ENCODE results near the gene SLC9A9.
"Not testable (repeated sequence)": the region's sequence is repeated elsewhere in the genome, so short reads cannot be mapped to it uniquely, and the experiment has no call there.

SLC9A9 gene

GRCh38 chr3:143535994-143536784 lies 312.1 kb downstream of the SLC9A9 start:
- DNase-seq: no peak

- DNase-seq: no peak
These were observed 314.9 kb downstream of the SLC9A9 start for GRCh38 chr3:143533391-143533790.

- DNase-seq: no peak
These were observed 316.2 kb downstream of the SLC9A9 start for GRCh38 chr3:143532091-143532490.

GRCh38 chr3:143531101-143531500 lies 317.2 kb downstream of the SLC9A9 start:
- no peak for DNase-seq

GRCh38 chr3:143529798-143530197 lies 318.5 kb downstream of the SLC9A9 start:
- no peak for DNase-seq

- peak; percentile 62 for DNase-seq
These were observed 319.2 kb downstream of the SLC9A9 start for GRCh38 chr3:143529018-143529478.

GRCh38 chr3:143526011-143526545 lies 322.2 kb downstream of the SLC9A9 start:
- no peak for DNase-seq

GRCh38 chr3:143525408-143525807 lies 322.9 kb downstream of the SLC9A9 start:
- no peak for DNase-seq

GRCh38 chr3:143521803-143522202 lies 326.5 kb downstream of the SLC9A9 start:
- DNase-seq: no peak

GRCh38 chr3:143517131-143517530 lies 331.1 kb downstream of the SLC9A9 start:
- DNase-seq: not testable (repeated sequence)

GRCh38 chr3:143514874-143515273 lies 333.4 kb downstream of the SLC9A9 start:
- DNase-seq: no peak

GRCh38 chr3:143514109-143514508 lies 334.2 kb downstream of the SLC9A9 start:
- no peak for DNase-seq

GRCh38 chr3:143511174-143511879 lies 336.9 kb downstream of the SLC9A9 start:
- DNase-seq: no peak

GRCh38 chr3:143510601-143511000 lies 337.7 kb downstream of the SLC9A9 start:
- no peak for DNase-seq

GRCh38 chr3:143507735-143508580 lies 340.3 kb downstream of the SLC9A9 start:
- no peak for DNase-seq

- peak; percentile 26 for DNase-seq
These were observed 342.1 kb downstream of the SLC9A9 start for GRCh38 chr3:143506190-143506589.

GRCh38 chr3:143503325-143503885 lies 344.9 kb downstream of the SLC9A9 start:
- DNase-seq: no peak

- DNase-seq: no peak
These were observed 346.2 kb downstream of the SLC9A9 start for GRCh38 chr3:143502081-143502480.

- no peak for DNase-seq
These were observed 350.9 kb downstream of the SLC9A9 start for GRCh38 chr3:143497382-143497781.

GRCh38 chr3:143496191-143496590 lies 352.1 kb downstream of the SLC9A9 start:
- DNase-seq: no peak

- no peak for DNase-seq
These were observed 352.7 kb downstream of the SLC9A9 start for GRCh38 chr3:143495527-143495926.

GRCh38 chr3:143486611-143487010 lies 361.7 kb downstream of the SLC9A9 start:
- DNase-seq: no peak
